HL-60 (cell line): ENCODE measurements around the gene TMEFF2.

Source experiments
- DNase-seq, 2 experiments: peaks; one replicate each; pipeline ENCODE4 v3.0.0-alpha.2; 2010 to 2020; ENCODE audit warnings: low read depth in 1 of 2, low spot score in 1 of 2
- H3K27ac ChIP-seq: fragments of 250-450 bp; sonication (Bioruptor Pico); replicated peaks from 2 replicates; pipeline ENCODE4 v1.5.1; 2020; ENCODE audit warnings: mild to moderate bottlenecking, moderate library complexity
- H3K27me3 ChIP-seq: fragments of 250-450 bp; sonication (Bioruptor Pico); 2 replicates; pipeline ENCODE4 v1.5.1; 2021; ENCODE audit warnings: mild to moderate bottlenecking, moderate library complexity; ENCODE audit not compliant: insufficient read depth, poor library complexity, severe bottlenecking
- H3K4me3 ChIP-seq: replicated peaks from 2 replicates; pipeline ENCODE4 v1.5.1; 2011; ENCODE audit warnings: mild to moderate bottlenecking, control low read depth, low read length; ENCODE audit not compliant: insufficient read depth
- GABPA ChIP-seq: IDR thresholded peaks from 2 replicates; pipeline ENCODE4 v1.6.1; 2012; ENCODE audit warnings: low read depth
- POLR2AphosphoS5 ChIP-seq: IDR thresholded peaks from 2 replicates; pipeline ENCODE4 v1.6.1; 2012; ENCODE audit warnings: low read depth
- SPI1 ChIP-seq: IDR thresholded peaks from 2 replicates; pipeline ENCODE4 v1.6.1; 2012; ENCODE audit warnings: low read depth, mild to moderate bottlenecking, borderline replicate concordance
- TF ChIP-seq, protein P1 (sequence below): IDR thresholded peaks from 2 replicates; pipeline ENCODE4 v1.6.1; 2012; ENCODE audit warnings: low read depth; ENCODE audit not compliant: insufficient replicate concordance
- TF ChIP-seq, protein P2 (sequence below): IDR thresholded peaks from one replicate; pipeline ENCODE4 v1.5.1; 2011; ENCODE audit warnings: low read length, control low read depth, inconsistent platforms; ENCODE audit not compliant: insufficient read depth

The TMEFF2 gene

DNA sequence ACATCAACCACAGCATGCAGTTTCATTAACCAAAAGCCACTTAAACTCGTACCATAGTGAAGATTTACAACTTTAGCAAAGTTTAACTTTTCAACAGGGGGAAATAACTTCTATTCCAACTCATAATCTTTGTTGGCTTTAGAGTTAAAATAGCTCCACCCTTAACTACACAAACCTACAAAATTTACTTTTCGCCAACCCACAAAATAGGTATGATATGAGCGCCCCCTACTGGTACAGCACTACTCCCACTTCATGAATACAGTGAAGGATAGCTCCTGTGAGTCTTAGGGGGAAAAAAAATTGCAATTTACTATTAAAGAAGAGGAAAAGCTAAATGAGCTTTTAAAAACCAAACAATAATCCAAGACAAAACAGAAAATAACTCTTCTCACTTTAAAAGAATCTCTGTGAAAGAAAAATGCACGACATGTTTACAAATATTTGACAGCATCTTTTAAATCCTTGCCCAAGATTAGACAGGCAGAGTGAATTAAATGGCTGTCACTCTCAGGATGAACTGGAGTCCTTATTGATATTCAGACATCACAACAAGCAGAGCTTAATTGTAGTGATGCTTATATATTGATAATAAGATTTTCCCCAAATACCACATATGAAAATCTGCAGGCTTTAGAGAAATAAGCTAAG is 32.2 kb downstream of the TMEFF2 start:
- TF ChIP-seq SPI1 (no peak), POLR2AphosphoS5 (no peak), GABPA (no peak)
- TF ChIP-seq, protein P1, sequence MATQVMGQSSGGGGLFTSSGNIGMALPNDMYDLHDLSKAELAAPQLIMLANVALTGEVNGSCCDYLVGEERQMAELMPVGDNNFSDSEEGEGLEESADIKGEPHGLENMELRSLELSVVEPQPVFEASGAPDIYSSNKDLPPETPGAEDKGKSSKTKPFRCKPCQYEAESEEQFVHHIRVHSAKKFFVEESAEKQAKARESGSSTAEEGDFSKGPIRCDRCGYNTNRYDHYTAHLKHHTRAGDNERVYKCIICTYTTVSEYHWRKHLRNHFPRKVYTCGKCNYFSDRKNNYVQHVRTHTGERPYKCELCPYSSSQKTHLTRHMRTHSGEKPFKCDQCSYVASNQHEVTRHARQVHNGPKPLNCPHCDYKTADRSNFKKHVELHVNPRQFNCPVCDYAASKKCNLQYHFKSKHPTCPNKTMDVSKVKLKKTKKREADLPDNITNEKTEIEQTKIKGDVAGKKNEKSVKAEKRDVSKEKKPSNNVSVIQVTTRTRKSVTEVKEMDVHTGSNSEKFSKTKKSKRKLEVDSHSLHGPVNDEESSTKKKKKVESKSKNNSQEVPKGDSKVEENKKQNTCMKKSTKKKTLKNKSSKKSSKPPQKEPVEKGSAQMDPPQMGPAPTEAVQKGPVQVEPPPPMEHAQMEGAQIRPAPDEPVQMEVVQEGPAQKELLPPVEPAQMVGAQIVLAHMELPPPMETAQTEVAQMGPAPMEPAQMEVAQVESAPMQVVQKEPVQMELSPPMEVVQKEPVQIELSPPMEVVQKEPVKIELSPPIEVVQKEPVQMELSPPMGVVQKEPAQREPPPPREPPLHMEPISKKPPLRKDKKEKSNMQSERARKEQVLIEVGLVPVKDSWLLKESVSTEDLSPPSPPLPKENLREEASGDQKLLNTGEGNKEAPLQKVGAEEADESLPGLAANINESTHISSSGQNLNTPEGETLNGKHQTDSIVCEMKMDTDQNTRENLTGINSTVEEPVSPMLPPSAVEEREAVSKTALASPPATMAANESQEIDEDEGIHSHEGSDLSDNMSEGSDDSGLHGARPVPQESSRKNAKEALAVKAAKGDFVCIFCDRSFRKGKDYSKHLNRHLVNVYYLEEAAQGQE: no peak
- TF ChIP-seq, protein P2, sequence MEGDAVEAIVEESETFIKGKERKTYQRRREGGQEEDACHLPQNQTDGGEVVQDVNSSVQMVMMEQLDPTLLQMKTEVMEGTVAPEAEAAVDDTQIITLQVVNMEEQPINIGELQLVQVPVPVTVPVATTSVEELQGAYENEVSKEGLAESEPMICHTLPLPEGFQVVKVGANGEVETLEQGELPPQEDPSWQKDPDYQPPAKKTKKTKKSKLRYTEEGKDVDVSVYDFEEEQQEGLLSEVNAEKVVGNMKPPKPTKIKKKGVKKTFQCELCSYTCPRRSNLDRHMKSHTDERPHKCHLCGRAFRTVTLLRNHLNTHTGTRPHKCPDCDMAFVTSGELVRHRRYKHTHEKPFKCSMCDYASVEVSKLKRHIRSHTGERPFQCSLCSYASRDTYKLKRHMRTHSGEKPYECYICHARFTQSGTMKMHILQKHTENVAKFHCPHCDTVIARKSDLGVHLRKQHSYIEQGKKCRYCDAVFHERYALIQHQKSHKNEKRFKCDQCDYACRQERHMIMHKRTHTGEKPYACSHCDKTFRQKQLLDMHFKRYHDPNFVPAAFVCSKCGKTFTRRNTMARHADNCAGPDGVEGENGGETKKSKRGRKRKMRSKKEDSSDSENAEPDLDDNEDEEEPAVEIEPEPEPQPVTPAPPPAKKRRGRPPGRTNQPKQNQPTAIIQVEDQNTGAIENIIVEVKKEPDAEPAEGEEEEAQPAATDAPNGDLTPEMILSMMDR: peak; percentile 62
- DNase-seq: peak; percentile 18 to 40
- Histone ChIP-seq H3K27me3 (no peaks in the 10 kb centered on the region), H3K4me3 (no peak overlapping the region), H3K27ac (no peak overlapping the region)

DNA sequence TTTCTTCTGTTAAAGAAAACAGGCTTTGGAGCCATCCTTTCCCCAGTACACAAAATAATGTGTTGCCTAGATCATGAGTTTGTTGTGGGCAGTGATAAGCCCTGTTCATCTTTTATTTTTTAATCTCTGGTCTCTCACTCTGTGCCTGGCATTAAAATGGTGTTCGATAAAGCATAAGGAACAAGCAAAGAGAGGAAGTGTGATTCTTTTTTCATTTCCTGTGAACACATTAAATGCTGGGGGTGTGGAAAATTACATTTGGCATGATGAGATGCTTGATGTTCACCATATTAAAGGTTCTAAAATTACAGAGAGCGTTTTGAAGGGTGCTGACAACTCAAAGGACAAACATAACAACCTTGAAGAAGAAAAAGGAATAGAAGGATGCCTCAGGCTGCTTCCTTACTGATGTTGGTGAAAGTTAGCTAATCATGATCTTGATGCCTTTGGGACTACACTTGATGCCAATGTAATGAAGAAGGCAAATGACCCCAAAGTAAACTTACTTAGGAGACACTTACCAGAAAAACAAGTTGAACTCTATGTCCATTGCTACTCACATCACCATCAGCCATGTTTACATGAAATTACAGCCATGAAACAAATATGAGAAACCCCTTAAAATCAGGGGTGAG is 33.0 kb downstream of the TMEFF2 start:
- DNase-seq: no peak
- TF ChIP-seq, protein P2: no peak
- no peak for TF ChIP-seq GABPA
- TF ChIP-seq, protein P1: no peak
- TF ChIP-seq SPI1: peak; percentile 24; the same call in 1 of the 2 replicates
- no peak overlapping the region for H3K4me3 ChIP-seq
- H3K27ac ChIP-seq: no peak overlapping the region
- no peaks in the 10 kb centered on the region for H3K27me3 ChIP-seq

DNA sequence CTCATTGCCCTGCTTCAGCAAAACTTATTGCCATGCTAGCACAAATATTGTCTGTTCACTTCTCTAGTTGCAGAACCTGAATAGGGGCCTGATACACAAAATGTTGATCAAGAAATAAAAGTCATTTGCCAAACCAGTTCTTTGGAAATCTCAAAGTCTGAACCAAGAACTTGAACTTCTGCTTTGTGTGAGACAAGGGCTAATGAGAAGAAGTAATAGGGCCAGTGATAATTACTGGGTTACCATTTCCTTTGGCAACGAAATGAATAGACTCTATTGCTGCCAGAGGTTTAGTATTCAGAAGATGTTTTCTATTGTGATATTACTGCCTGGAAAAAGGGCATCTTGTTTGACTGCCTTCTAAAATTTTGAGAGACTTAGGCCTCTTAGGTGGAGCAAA is 35.0 kb downstream of the TMEFF2 start:
- DNase-seq: no peak
- H3K27ac ChIP-seq: no peak overlapping the region
- no peak overlapping the region for H3K4me3 ChIP-seq
- TF ChIP-seq, protein P1: no peak
- TF ChIP-seq POLR2AphosphoS5 (no peak), GABPA (no peak), SPI1 (no peak)
- TF ChIP-seq, protein P2: no peak
- no peaks in the 10 kb centered on the region for H3K27me3 ChIP-seq
